Measurements from ENCODE around the gene VAV1. TPM values are rescaled to one million over a fixed set of nuclear protein-coding genes. Genes with fewer than 3 reads are reported as not detected.
"Not testable (repeated sequence)": the region's sequence is repeated elsewhere in the genome, so short reads cannot be mapped to it uniquely, and the experiment has no call there.

The VAV1 gene
- total RNA-seq, 2 donors from 2014 or later = 7.6 to 12.2 TPM

DNA sequence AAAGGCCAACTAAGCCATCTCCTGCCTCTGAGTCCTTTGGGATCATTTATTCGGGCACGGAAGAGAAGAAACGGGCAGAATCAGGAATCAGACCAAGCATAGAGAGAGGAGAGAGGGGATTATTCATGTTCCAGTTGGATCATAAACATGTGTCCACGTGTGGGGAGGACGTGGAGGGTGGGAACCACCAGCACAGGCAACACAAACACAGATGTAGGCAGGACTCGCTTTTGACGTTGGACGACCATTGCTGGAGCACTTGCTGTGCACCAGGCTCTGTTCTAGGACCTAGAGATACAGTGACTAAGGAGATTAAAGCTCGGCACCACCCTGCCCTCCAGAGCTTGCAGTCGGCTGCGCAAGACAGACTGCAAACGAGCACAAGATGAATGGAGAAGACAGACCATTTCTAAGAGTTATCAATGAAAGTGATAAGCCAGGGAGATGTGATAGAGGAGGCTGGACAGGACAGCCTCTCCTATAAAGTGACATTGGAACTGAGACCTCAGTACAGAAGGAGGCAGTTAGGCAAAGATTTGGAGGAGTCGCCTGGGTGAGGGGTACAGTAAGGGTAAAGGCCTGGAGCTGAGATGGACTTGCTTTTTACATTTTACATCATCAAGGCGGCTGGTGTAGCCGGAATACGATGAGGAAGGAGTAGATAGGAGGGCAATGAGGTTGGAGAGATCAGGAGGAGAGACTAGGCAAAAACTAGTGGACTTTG lies 6.0 kb upstream of the VAV1 start:
- Histone ChIP-seq H3K36me3 (no peaks in the 10 kb centered on the region), H3K27ac (no peak overlapping the region), H3K4me1 (ENCODE audit: control insufficient read depth in 1 of 2, low read depth in 2 of 2) (peaks cover 2 to 9% of the 10 kb centered on the region in 2 donors), H3K4me3 (peak overlapping the region; percentile 62), H3K9me3 (no peaks in the 10 kb centered on the region), H3K27me3 (replicated peaks; ENCODE audit: insufficient read depth) (no peaks in the 10 kb centered on the region)
- ATAC-seq (ENCODE audit: insufficient number of reproducible peaks, low FRiP score, low read depth) (no peak), DNase-seq (ENCODE audit: low spot score) (no peak)
- TF ChIP-seq CTCF (IDR thresholded peaks at IDR 0.05) = no peak

- H3K4me3 ChIP-seq = peak overlapping the region; percentile 62
- peaks cover 2 to 9% of the 10 kb centered on the region in 2 donors for H3K4me1 ChIP-seq (ENCODE audit: control insufficient read depth in 1 of 2, low read depth in 2 of 2)
- DNase-seq (ENCODE audit: low spot score) = no peak
- no peaks in the 10 kb centered on the region for H3K9me3 ChIP-seq
- H3K27me3 ChIP-seq (replicated peaks; ENCODE audit: insufficient read depth) = no peaks in the 10 kb centered on the region
- no peak overlapping the region for H3K27ac ChIP-seq
- no peaks in the 10 kb centered on the region for H3K36me3 ChIP-seq
- no peak for ATAC-seq (ENCODE audit: insufficient number of reproducible peaks, low FRiP score, low read depth)
- no peak for TF ChIP-seq CTCF (IDR thresholded peaks at IDR 0.05)
Observed at GRCh38 chr19:6767081-6767356, 5.5 kb upstream of the VAV1 start.

GRCh38 chr19:6767357-6768235 lies 4.9 kb upstream of the VAV1 start, which contains the start of gene SH2D3A:
Gene SH2D3A, minus strand, starts transcription at chr19:6767435. Its CDS starts 3,687 bp downstream, at chr19:6763748.
- H3K36me3 ChIP-seq = no peaks in the 10 kb centered on the region
- DNase-seq (ENCODE audit: low spot score) (no peak), ATAC-seq (ENCODE audit: insufficient number of reproducible peaks, low FRiP score, low read depth) (no peak)
- H3K27ac ChIP-seq = no peak within 1 kb of the TSS
- H3K9me3 ChIP-seq = no peaks in the 10 kb centered on the region
- peaks cover 2 to 9% of the 10 kb centered on the region in 2 donors for H3K4me1 ChIP-seq (ENCODE audit: control insufficient read depth in 1 of 2, low read depth in 2 of 2)
- H3K4me3 ChIP-seq = peak within 1 kb of the TSS; percentile 62
- TF ChIP-seq CTCF (IDR thresholded peaks at IDR 0.05) = no peak
- no peaks in the 10 kb centered on the region for H3K27me3 ChIP-seq (replicated peaks; ENCODE audit: insufficient read depth)

GRCh38 chr19:6768236-6768785 lies 4.2 kb upstream of the VAV1 start:
- H3K4me3 ChIP-seq = no peak overlapping the region
- H3K27me3 ChIP-seq (replicated peaks; ENCODE audit: insufficient read depth) = no peaks in the 10 kb centered on the region
- no peaks in the 10 kb centered on the region for H3K36me3 ChIP-seq
- peaks cover 2 to 9% of the 10 kb centered on the region in 2 donors for H3K4me1 ChIP-seq (ENCODE audit: control insufficient read depth in 1 of 2, low read depth in 2 of 2)
- no peak for ATAC-seq (ENCODE audit: insufficient number of reproducible peaks, low FRiP score, low read depth)
- DNase-seq (ENCODE audit: low spot score) = no peak
- H3K9me3 ChIP-seq = no peaks in the 10 kb centered on the region
- TF ChIP-seq CTCF (IDR thresholded peaks at IDR 0.05) = no peak
- H3K27ac ChIP-seq = no peak overlapping the region

DNA sequence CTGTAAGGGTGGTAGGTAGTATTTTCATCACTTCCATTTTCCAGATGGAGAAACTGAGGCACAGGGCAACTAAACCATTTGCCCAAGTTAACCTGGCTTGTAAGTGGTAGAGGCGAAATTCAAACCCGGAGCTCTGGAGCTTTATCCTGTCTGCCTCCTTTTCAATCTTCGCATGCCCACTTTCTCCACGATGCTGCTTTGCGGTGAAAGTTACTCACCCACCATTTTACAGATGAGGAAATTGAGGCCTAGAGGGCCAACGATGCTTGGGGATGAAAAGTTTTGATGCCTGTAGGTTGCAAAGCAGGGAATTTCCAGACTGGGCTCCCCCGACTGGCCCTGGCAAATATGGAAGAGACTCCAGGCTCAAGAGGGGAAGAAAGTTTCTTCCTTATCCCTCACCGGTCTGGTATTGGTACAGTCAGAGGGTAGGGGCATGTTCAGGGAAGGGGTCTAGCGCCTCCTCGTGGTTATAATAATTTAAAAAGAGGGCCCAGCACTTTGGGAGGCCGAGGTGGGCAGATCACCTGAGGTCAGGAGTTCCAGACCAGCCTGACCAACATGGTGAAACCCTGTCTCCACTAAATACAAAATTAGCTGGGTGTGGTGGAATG lies 3.4 kb upstream of the VAV1 start:
- DNase-seq (ENCODE audit: low spot score) = no peak
- no peaks in the 10 kb centered on the region for H3K27me3 ChIP-seq (replicated peaks; ENCODE audit: insufficient read depth)
- no peak overlapping the region for H3K4me3 ChIP-seq
- H3K36me3 ChIP-seq = no peaks in the 10 kb centered on the region
- ATAC-seq (ENCODE audit: insufficient number of reproducible peaks, low FRiP score, low read depth) = no peak
- peaks cover 2 to 9% of the 10 kb centered on the region in 2 donors for H3K4me1 ChIP-seq (ENCODE audit: control insufficient read depth in 1 of 2, low read depth in 2 of 2)
- H3K9me3 ChIP-seq = no peaks in the 10 kb centered on the region
- H3K27ac ChIP-seq = no peak overlapping the region
- no peak for TF ChIP-seq CTCF (IDR thresholded peaks at IDR 0.05)

- not testable (repeated sequence) for H3K36me3 ChIP-seq; H3K27me3 ChIP-seq (replicated peaks; ENCODE audit: insufficient read depth); H3K27ac ChIP-seq; ATAC-seq (ENCODE audit: insufficient number of reproducible peaks, low FRiP score, low read depth); H3K9me3 ChIP-seq; DNase-seq (ENCODE audit: low spot score); H3K4me1 ChIP-seq (ENCODE audit: control insufficient read depth in 1 of 2, low read depth in 2 of 2); H3K4me3 ChIP-seq
Observed at GRCh38 chr19:6771648-6772027, 870 bp upstream of the VAV1 start.
